HPDE6-E6E7 (cell line): ENCODE data around the gene SH3YL1.
"Not testable (repeated sequence)": the region's sequence is repeated elsewhere in the genome, so short reads cannot be mapped to it uniquely, and the experiment has no call there.

Experiments used
- DNase-seq: peaks from one replicate; pipeline ENCODE4 v3.0.0; 2011; ENCODE audit warnings: missing footprints; ENCODE audit errors: extremely low spot score

SH3YL1 gene

GRCh38 chr2:182509-183122, 81.2 kb downstream of the SH3YL1 start:
- DNase-seq = no peak

DNA sequence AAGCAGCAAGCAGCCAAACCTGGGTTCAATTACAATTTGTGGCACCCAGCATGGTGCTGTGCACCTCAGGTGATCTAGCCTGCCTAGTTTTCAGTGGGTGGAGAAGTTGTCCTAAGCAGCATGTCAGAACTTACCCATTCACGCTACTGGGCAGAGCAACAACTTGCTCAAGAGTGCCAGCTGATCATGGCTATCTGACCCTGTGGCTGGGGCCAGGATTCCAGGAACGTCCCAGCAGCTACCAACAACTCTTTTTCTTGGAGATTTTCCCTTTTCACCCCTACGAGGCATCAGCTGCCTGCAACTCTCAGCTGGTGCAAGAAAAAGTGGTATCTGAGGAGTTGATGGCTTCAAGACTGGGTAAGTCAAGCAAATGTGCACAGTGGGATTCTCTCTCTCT, 83.5 kb downstream of the SH3YL1 start:
- no peak for DNase-seq

GRCh38 chr2:179886-180285, 83.9 kb downstream of the SH3YL1 start:
- DNase-seq = no peak

GRCh38 chr2:177733-178132, 86.1 kb downstream of the SH3YL1 start:
- no peak for DNase-seq

DNA sequence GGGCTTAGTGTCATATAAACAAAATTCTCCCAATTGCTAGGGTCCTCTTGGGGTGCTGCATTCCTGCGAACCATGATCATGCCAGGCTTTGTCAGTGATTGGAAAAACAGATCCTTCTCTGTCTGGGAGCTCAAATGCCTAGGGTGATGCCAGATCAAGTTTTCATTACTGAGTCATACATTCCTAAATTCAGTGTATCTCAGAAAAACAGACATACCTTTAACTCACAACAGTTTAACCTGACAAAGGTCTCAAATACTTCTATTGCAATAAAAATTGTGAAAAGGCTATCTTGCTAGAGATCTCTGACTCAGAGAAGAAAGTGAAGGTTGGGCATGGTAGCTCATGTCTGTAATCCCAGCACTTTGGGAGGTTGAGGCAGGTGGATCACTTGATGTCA, 86.9 kb downstream of the SH3YL1 start:
- DNase-seq = no peak

GRCh38 chr2:175880-176820, 87.7 kb downstream of the SH3YL1 start:
- DNase-seq = no peak

DNA sequence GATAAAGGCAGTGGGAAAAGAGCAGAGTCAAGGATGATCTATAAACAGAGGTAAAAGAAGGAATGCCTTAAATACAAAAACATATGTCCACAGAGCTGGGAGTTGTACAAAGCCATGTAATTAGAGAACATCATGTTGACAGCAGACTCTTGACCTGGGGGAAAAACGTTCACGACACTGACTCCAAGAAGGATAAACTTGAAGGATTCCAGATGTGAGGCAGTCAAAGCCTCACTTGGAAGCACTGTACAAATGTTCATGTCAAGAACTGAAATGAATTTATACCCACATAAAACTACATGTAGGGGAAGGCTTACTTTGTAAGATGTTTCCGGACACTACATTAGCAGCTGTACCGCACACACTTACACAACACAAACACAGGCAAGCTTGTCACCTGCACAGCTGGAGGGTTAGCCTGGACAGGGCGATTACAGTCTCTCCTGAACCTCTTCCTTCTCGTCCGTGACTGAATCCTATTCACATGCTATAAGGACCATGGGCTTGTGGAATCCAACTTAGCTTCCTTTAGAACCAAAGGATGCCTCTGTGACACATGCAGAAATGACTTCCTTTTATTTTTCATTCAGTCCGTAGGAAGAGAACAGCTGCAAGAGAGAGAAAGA, 88.6 kb downstream of the SH3YL1 start:
- no peak for DNase-seq

GRCh38 chr2:172120-172519, 91.7 kb downstream of the SH3YL1 start:
- not testable (repeated sequence) for DNase-seq

GRCh38 chr2:169741-170140, 94.1 kb downstream of the SH3YL1 start:
- DNase-seq = no peak
